NCI-H1436 (cell line): ENCODE measurements around the gene PEX14.

Source experiments
- DNase-seq: peaks from one replicate; lab custom pipeline; 2025; lab: John Stamatoyannopoulos, UW

The PEX14 gene

GRCh38 chr1:10596780-10597179 is 122.0 kb downstream of the PEX14 start:
- DNase-seq, result no peak

GRCh38 chr1:10597492-10598388 is 123.0 kb downstream of the PEX14 start:
- DNase-seq, result no peak

- DNase-seq, result no peak
These were observed 123.6 kb downstream of the PEX14 start for GRCh38 chr1:10598389-10598702.

- no peak for DNase-seq
These were observed 124.6 kb downstream of the PEX14 start for GRCh38 chr1:10599194-10599861.

GRCh38 chr1:10601342-10602070 is 126.8 kb downstream of the PEX14 start:
- no peak for DNase-seq

- no peak for DNase-seq
These were observed 128.2 kb downstream of the PEX14 start for GRCh38 chr1:10602936-10603335.

GRCh38 chr1:10604966-10605365 is 130.2 kb downstream of the PEX14 start:
- DNase-seq, result no peak

GRCh38 chr1:10606064-10606463 is 131.3 kb downstream of the PEX14 start:
- no peak for DNase-seq

- no peak for DNase-seq
These were observed 132.5 kb downstream of the PEX14 start for GRCh38 chr1:10607228-10607627.

GRCh38 chr1:10608690-10609089 is 133.9 kb downstream of the PEX14 start:
- DNase-seq, result no peak

- no peak for DNase-seq
These were observed 136.3 kb downstream of the PEX14 start for GRCh38 chr1:10610901-10611600.

GRCh38 chr1:10612436-10613160 is 137.8 kb downstream of the PEX14 start:
- DNase-seq, result no peak

- DNase-seq, result no peak
These were observed 138.6 kb downstream of the PEX14 start for GRCh38 chr1:10613340-10613739.

- no peak for DNase-seq
These were observed 139.1 kb downstream of the PEX14 start for GRCh38 chr1:10613861-10614260.

- DNase-seq, result no peak
These were observed 139.9 kb downstream of the PEX14 start for GRCh38 chr1:10614377-10615225.

GRCh38 chr1:10615332-10615731 is 140.6 kb downstream of the PEX14 start:
- DNase-seq, result no peak

- DNase-seq, result no peak
These were observed 141.4 kb downstream of the PEX14 start for GRCh38 chr1:10615932-10616671.

GRCh38 chr1:10616696-10617095 is 141.9 kb downstream of the PEX14 start:
- no peak for DNase-seq

GRCh38 chr1:10617318-10617717 is 142.6 kb downstream of the PEX14 start:
- DNase-seq, result no peak
